HEK293 (cell line): ENCODE results near the gene ABHD16A.

ENCODE experiments used
- CTCF ChIA-PET: fragments of 350-600 bp; formaldehyde crosslinking; extraction: SDS; loops from one replicate; lab custom pipeline; 2021; ENCODE audit warnings: antibody characterized with exemption; lab: Yijun Ruan, JAX
- POLR2A ChIA-PET: fragments of 300-600 bp; formaldehyde crosslinking; extraction: SDS; loops from one replicate; lab custom pipeline; 2020; ENCODE audit warnings: antibody characterized with exemption, inconsistent platforms; lab: Yijun Ruan, JAX
- H3K27ac ChIP-seq: fragments of 200-500 bp; sonication (Bioruptor generic); 2 replicates; pipeline ENCODE4 v1.5.1; 2014; ENCODE audit warnings: low read depth, low read length, control low read depth, inconsistent platforms; ENCODE audit errors: extremely low read depth
- H3K36me3 ChIP-seq, 2 experiments: fragments of 200-500 bp in 1 of 2; sonication (Bioruptor generic) in 1 of 2; 1 replicate in 1 of 2; 2 replicates in 1 of 2; pipeline ENCODE4 v1.5.1; 2014 to 2017; ENCODE audit warnings: inconsistent platforms in 2 of 2, low read length in 2 of 2; ENCODE audit not compliant: control insufficient read depth in 2 of 2, insufficient read depth in 1 of 2
- H3K4me1 ChIP-seq: fragments of 200-500 bp; sonication (Bioruptor generic); 2 replicates; pipeline ENCODE4 v1.5.1; 2014; ENCODE audit warnings: mild to moderate bottlenecking, low read length, inconsistent platforms; ENCODE audit not compliant: control insufficient read depth, insufficient read depth
- H3K4me3 ChIP-seq: 2 replicates; pipeline ENCODE4 v1.5.1; 2011; ENCODE audit warnings: low read depth, mild to moderate bottlenecking, control low read depth, low read length, moderate library complexity
- H3K9me3 ChIP-seq: fragments of 200-500 bp; sonication (Bioruptor generic); 2 replicates; pipeline ENCODE4 v1.5.1; 2014; ENCODE audit warnings: low read depth, low read length, inconsistent platforms; ENCODE audit not compliant: control insufficient read depth, insufficient read depth
- HOXA7 ChIP-seq: sonication (generic); formaldehyde crosslinking; IDR thresholded peaks from 2 replicates; pipeline ENCODE4 v1.8.1; 2022; ENCODE audit warnings: missing genetic modification reagents, borderline replicate concordance
- KLF9 ChIP-seq: fragments of 450-650 bp; formaldehyde crosslinking; IDR thresholded peaks from 2 replicates; pipeline ENCODE4 v1.5.1; 2016; ENCODE audit warnings: missing biosample characterization, missing genetic modification characterization, low read depth
- SP7 ChIP-seq: fragments of 450-650 bp; formaldehyde crosslinking; IDR thresholded peaks from 2 replicates; pipeline ENCODE4 v1.5.1; 2016; ENCODE audit warnings: missing biosample characterization, missing genetic modification characterization
- ZNF140 ChIP-seq: fragments of 450-650 bp; formaldehyde crosslinking; IDR thresholded peaks from 2 replicates; pipeline ENCODE4 v1.5.1; 2016; ENCODE audit warnings: missing biosample characterization, missing genetic modification characterization
- ZNF175 ChIP-seq: fragments of 450-650 bp; formaldehyde crosslinking; IDR thresholded peaks from 2 replicates; pipeline ENCODE4 v1.5.1; 2016; ENCODE audit warnings: missing biosample characterization, missing genetic modification characterization
- ZNF292 ChIP-seq: fragments of 450-650 bp; formaldehyde crosslinking; IDR thresholded peaks from 2 replicates; pipeline ENCODE4 v1.5.1; 2016; ENCODE audit warnings: low read depth, missing biosample characterization, missing genetic modification characterization, borderline replicate concordance
- ZNF341 ChIP-seq: fragments of 450-650 bp; formaldehyde crosslinking; IDR thresholded peaks from 2 replicates; pipeline ENCODE4; 2016; ENCODE audit warnings: low read depth, missing biosample characterization, missing genetic modification characterization
- ZNF626 ChIP-seq: fragments of 450-650 bp; sonication (Bioruptor Pico); formaldehyde crosslinking; IDR thresholded peaks from 2 replicates; pipeline ENCODE4 v1.5.1; 2018; ENCODE audit warnings: missing biosample characterization, missing genetic modification characterization, inconsistent platforms
- ZNF654 ChIP-seq: fragments of 450-650 bp; formaldehyde crosslinking; IDR thresholded peaks from 2 replicates; pipeline ENCODE4 v1.5.1; 2016; ENCODE audit warnings: low read depth, missing biosample characterization, missing genetic modification characterization
- ZNF768 ChIP-seq: fragments of 450-650 bp; formaldehyde crosslinking; IDR thresholded peaks from 2 replicates; pipeline ENCODE4 v1.5.1; 2018; ENCODE audit warnings: missing biosample characterization, mild to moderate bottlenecking, missing genetic modification characterization
- TF ChIP-seq, protein P1 (sequence below): fragments of 450-650 bp; formaldehyde crosslinking; IDR thresholded peaks from 2 replicates; pipeline ENCODE4 v1.5.1; 2016; ENCODE audit warnings: missing biosample characterization, missing genetic modification characterization
- TF ChIP-seq, protein P2 (sequence below): fragments of 450-650 bp; formaldehyde crosslinking; IDR thresholded peaks from 2 replicates; pipeline ENCODE4 v1.5.1; 2016; ENCODE audit warnings: missing biosample characterization, missing genetic modification characterization, borderline replicate concordance
- TF ChIP-seq, protein P3 (sequence below): fragments of 450-650 bp; formaldehyde crosslinking; conservative IDR thresholded peaks from 2 replicates; pipeline ENCODE4 v1.5.1; 2016; ENCODE audit warnings: low read depth, missing biosample characterization, missing genetic modification characterization

The ABHD16A gene

DNA sequence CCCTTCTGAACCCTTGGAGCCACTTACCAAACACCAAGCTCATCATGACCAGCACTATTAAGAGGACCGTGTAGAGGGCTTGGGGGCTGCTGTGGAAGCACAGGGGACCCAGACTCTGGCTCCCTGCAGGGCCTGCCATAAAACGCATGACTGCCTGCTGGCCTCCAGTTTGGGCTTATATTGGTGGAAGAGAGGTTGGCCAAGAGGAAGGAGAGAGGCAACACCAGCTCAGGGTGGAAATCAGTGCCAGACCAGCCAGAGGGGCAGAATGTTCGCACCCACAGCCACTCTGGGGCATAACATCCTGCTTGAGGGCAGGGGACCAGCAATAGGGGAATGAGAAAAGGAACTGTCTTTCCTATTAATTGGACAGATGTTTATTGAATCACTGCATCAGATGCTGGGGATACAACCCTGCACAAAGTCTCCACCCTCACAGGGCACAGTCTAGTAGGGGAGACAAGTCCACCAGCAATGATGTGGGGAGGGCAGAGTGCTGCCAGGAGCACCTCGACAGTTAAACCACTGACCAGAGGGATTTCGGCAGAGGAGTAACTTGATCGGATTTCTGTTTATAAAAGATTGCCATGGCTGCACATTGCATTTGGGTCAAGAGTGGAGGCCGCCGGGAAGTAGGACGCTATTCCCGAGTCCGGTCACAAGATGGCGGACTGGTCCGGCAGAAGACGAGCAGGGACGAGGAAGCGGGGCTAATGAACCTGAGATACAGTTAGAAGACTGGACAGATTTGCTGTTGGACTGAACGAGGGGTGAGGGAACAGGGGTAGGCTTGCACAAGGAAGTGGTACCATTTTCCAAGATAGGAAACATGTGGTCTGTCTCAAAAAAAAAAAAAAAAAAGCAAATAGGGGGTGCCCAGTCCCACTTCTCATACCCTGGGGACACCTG, 22.6 kb downstream of the ABHD16A start, which contains the start of gene LY6G5C (continued):
- TF ChIP-seq, protein P1, sequence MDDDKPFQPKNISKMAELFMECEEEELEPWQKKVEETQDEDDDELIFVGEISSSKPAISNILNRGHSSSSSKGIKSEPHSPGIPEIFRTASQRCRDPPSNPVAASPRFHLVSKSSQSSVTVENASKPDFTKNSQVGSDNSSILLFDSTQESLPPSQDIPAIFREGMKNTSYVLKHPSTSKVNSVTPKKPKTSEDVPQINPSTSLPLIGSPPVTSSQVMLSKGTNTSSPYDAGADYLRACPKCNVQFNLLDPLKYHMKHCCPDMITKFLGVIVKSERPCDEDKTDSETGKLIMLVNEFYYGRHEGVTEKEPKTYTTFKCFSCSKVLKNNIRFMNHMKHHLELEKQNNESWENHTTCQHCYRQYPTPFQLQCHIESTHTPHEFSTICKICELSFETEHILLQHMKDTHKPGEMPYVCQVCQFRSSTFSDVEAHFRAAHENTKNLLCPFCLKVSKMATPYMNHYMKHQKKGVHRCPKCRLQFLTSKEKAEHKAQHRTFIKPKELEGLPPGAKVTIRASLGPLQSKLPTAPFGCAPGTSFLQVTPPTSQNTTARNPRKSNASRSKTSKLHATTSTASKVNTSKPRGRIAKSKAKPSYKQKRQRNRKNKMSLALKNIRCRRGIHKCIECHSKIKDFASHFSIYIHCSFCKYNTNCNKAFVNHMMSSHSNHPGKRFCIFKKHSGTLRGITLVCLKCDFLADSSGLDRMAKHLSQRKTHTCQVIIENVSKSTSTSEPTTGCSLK (tag by site-specific recombination) = no peak
- no peak for TF ChIP-seq ZNF175 (tag by site-specific recombination)
- no peak for TF ChIP-seq KLF9 (tag by site-specific recombination)
- TF ChIP-seq ZNF341 (tag by site-specific recombination) = 0 out of 2 replicates have a peak, but pooled peaks have one; percentile 15
- no peak for TF ChIP-seq ZNF626
- TF ChIP-seq, protein P2, sequence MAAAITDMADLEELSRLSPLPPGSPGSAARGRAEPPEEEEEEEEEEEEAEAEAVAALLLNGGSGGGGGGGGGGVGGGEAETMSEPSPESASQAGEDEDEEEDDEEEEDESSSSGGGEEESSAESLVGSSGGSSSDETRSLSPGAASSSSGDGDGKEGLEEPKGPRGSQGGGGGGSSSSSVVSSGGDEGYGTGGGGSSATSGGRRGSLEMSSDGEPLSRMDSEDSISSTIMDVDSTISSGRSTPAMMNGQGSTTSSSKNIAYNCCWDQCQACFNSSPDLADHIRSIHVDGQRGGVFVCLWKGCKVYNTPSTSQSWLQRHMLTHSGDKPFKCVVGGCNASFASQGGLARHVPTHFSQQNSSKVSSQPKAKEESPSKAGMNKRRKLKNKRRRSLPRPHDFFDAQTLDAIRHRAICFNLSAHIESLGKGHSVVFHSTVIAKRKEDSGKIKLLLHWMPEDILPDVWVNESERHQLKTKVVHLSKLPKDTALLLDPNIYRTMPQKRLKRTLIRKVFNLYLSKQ (tag by site-specific recombination) = no peak
- TF ChIP-seq ZNF654 = peak; percentile 98
- TF ChIP-seq ZNF140 (tag by site-specific recombination) = no peak
- no peak for TF ChIP-seq HOXA7 (CRISPR knock-in tag)

DNA sequence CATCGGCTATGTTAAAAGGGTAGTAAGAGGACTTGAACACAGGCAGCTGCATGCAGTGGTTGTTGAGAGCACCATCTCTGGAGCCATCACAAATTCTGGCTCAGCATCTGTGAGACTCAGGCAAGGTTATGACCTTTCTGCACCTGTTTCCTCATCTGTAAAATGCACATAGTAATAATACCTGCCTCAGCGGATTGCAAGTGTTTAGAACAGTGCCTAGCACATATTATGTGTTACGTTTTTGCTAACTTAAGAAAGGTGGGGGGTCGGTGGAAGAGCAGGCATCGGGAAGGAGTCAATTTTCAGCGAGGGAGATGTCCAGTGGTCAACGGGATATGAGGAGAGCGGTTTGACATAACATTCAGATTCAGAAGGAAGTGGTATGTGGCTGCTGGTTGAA, 25.2 kb downstream of the ABHD16A start:
- no peak overlapping the region for H3K4me3 ChIP-seq
- TF ChIP-seq ZNF341 (tag by site-specific recombination) (peak; percentile 57), ZNF768 (tag by site-specific recombination) (no peak), SP7 (tag by site-specific recombination) (no peak), ZNF292 (tag by site-specific recombination) (no peak)
- TF ChIP-seq, protein P3, sequence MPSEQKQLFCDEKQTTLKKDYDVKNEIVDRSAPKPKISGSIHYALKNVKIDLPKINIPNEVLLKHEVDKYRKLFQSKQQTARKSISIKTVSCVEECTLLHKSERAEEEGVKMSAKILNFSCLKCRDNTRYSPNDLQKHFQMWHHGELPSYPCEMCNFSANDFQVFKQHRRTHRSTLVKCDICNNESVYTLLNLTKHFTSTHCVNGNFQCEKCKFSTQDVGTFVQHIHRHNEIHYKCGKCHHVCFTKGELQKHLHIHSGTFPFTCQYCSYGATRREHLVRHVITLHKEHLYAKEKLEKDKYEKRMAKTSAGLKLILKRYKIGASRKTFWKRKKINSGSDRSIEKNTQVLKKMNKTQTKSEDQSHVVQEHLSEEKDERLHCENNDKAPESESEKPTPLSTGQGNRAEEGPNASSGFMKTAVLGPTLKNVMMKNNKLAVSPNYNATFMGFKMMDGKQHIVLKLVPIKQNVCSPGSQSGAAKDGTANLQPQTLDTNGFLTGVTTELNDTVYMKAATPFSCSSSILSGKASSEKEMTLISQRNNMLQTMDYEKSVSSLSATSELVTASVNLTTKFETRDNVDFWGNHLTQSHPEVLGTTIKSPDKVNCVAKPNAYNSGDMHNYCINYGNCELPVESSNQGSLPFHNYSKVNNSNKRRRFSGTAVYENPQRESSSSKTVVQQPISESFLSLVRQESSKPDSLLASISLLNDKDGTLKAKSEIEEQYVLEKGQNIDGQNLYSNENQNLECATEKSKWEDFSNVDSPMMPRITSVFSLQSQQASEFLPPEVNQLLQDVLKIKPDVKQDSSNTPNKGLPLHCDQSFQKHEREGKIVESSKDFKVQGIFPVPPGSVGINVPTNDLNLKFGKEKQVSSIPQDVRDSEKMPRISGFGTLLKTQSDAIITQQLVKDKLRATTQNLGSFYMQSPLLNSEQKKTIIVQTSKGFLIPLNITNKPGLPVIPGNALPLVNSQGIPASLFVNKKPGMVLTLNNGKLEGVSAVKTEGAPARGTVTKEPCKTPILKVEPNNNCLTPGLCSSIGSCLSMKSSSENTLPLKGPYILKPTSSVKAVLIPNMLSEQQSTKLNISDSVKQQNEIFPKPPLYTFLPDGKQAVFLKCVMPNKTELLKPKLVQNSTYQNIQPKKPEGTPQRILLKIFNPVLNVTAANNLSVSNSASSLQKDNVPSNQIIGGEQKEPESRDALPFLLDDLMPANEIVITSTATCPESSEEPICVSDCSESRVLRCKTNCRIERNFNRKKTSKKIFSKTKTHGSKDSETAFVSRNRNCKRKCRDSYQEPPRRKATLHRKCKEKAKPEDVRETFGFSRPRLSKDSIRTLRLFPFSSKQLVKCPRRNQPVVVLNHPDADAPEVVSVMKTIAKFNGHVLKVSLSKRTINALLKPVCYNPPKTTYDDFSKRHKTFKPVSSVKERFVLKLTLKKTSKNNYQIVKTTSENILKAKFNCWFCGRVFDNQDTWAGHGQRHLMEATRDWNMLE (tag by site-specific recombination) = no peak
- no peak overlapping the region for H3K27ac ChIP-seq
- ChIA-PET POLR2A (interaction anchor here (1.0 to 1.5 kb wide), 4 partner anchors 17 to 150 kb away, joined by 3 to 6 read pairs (median 6); partner anchors contain the start of genes ABHD16A, C6orf47, CLIC1 and HSPA1B), CTCF (interaction anchor here (0.5 to 1.3 kb wide), 6 partner anchors 11 to 275 kb away, joined by 3 to 6 read pairs (median 3); partner anchors contain the start of genes ATP6V1G2 and MSH5)
- H3K9me3 ChIP-seq = no peaks in the 10 kb centered on the region
- no peaks in the 10 kb centered on the region; the same call in 1 of the 2 replicates for H3K4me1 ChIP-seq
- peaks cover under 1 to 9% of the 10 kb centered on the region in 2 experiments; a peak in 2 of 3 replicates for H3K36me3 ChIP-seq
